ENCODE data around the gene DENND2D.

DENND2D gene

DNA sequence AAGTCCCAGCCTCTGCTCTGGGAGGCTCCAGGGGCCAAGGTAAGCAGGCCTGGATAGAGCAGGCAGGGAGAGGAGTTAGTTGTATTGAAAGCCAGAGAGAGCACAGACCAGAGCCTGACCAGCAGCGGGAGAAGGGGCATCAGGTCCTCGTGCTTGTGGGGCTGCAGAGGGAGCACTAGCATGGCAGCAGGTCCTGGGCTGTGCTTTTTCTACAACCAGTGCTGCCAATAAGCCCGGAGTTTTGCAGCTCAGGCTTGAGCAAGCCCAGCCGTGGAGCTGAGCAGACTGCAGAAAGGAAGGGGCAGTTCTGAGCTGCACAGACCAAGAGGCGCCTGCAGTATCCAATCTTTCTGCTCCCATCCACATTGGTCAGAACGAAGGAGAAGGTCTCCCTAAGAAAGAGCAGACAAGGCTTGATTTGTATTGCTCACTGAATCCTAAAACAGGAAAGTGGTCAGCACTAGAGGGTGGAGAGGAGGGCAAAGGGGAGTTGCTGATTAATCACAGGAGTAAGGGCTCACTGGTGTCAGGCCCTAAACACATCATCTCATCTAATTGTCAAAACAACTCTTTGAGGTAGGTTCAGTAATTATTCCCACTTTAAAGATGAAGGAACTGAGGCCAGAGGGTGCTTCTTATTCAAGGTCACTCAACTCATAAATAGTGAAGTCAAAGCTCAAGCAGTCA lies 2.7 kb downstream of the DENND2D start:
- Histone ChIP-seq H3K4me1 (peaks cover 16% of the 10 kb centered on the region), H3K4me3 (ENCODE audit: low read depth, low read length) (no peak overlapping the region), H3K9me3 (ENCODE audit: control insufficient read depth, low read length) (no peaks in the 10 kb centered on the region), H3K9ac (no peak overlapping the region), H3K4me2 (ENCODE audit: low read length) (no peak overlapping the region), H3K79me2 (no peaks in the 10 kb centered on the region), H3K27me3 (ENCODE audit: control insufficient read depth, insufficient read depth, low read length) (no peaks in the 10 kb centered on the region), H3K36me3 (ENCODE audit: control insufficient read depth, insufficient read depth, low read length) (no peaks in the 10 kb centered on the region), H3K27ac (no peak overlapping the region), H2AFZ (no peak overlapping the region)
- TF ChIP-seq, protein P1, sequence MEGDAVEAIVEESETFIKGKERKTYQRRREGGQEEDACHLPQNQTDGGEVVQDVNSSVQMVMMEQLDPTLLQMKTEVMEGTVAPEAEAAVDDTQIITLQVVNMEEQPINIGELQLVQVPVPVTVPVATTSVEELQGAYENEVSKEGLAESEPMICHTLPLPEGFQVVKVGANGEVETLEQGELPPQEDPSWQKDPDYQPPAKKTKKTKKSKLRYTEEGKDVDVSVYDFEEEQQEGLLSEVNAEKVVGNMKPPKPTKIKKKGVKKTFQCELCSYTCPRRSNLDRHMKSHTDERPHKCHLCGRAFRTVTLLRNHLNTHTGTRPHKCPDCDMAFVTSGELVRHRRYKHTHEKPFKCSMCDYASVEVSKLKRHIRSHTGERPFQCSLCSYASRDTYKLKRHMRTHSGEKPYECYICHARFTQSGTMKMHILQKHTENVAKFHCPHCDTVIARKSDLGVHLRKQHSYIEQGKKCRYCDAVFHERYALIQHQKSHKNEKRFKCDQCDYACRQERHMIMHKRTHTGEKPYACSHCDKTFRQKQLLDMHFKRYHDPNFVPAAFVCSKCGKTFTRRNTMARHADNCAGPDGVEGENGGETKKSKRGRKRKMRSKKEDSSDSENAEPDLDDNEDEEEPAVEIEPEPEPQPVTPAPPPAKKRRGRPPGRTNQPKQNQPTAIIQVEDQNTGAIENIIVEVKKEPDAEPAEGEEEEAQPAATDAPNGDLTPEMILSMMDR (IDR thresholded peaks at IDR 0.05) = peak; percentile 18

DNA sequence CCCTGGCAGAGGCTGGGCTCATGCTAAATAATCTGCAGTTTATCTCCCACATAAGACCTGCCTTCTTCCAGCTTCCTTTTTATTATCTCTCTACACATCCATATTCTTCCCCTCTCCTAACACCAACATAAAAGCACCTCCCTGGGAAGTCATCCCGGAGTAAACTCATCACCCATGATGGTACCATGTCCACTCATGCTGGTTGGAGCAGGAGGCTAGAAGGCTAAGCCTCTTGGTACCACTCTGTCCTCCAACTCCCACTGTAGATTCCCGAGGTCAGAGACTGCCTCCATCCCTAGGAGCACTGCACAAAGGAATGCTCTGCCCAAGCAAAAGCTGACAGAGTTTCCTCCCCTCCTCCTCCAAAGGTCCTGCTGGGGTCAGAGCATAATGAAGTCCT lies 4.2 kb downstream of the DENND2D start:
- no peak overlapping the region for H3K9ac ChIP-seq
- H3K27ac ChIP-seq = no peak overlapping the region
- peaks cover 12% of the 10 kb centered on the region for H3K4me1 ChIP-seq
- H3K27me3 ChIP-seq (ENCODE audit: control insufficient read depth, insufficient read depth, low read length) = no peaks in the 10 kb centered on the region
- H3K4me3 ChIP-seq (ENCODE audit: low read depth, low read length) = no peak overlapping the region
- H3K79me2 ChIP-seq = no peaks in the 10 kb centered on the region
- H3K9me3 ChIP-seq (ENCODE audit: control insufficient read depth, low read length) = no peaks in the 10 kb centered on the region
- no peaks in the 10 kb centered on the region for H3K36me3 ChIP-seq (ENCODE audit: control insufficient read depth, insufficient read depth, low read length)
- H2AFZ ChIP-seq = no peak overlapping the region
- TF ChIP-seq, protein P1 (IDR thresholded peaks at IDR 0.05) = no peak
- no peak overlapping the region for H3K4me2 ChIP-seq (ENCODE audit: low read length)

DNA sequence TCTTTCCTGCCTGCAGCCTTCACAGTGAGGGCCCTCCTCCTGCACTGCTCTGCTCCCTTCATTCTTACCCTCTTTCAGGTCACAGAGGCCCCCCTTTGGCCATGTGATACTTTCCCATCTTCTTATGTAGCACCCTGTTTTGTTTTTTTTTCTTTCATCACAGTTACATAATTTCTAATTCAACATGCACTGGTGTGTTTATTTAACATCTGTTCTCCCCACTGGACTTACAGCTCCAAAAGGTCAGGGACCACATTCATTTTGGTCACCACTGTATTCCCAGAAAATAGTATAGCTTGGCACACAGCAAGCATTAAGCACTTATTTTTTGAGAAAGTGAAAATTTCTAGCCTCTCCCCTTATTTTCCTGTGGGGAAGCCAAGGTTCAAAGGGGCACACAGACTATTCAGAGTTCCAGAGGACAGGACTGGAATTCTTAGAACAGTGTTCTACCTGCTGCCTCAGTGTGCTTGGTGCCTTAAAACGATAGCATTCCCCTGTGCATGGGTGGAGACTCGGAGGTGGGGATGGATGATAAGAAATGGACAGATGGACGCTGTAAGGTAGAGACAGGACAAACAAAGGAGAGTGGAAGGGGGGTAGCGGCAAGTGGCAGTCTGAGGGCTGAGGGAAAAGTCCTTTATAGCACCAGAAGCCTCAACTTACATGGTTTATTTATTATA lies 5.3 kb downstream of the DENND2D start:
- TF ChIP-seq, protein P1 (IDR thresholded peaks at IDR 0.05) = no peak
- Histone ChIP-seq H2AFZ (no peak overlapping the region), H3K36me3 (ENCODE audit: control insufficient read depth, insufficient read depth, low read length) (no peaks in the 10 kb centered on the region), H3K9me3 (ENCODE audit: control insufficient read depth, low read length) (no peaks in the 10 kb centered on the region), H3K9ac (no peak overlapping the region), H3K79me2 (no peaks in the 10 kb centered on the region), H3K27ac (no peak overlapping the region), H3K4me1 (peaks cover 5% of the 10 kb centered on the region), H3K4me3 (ENCODE audit: low read depth, low read length) (no peak overlapping the region), H3K27me3 (ENCODE audit: control insufficient read depth, insufficient read depth, low read length) (no peaks in the 10 kb centered on the region), H3K4me2 (ENCODE audit: low read length) (no peak overlapping the region)

DNA sequence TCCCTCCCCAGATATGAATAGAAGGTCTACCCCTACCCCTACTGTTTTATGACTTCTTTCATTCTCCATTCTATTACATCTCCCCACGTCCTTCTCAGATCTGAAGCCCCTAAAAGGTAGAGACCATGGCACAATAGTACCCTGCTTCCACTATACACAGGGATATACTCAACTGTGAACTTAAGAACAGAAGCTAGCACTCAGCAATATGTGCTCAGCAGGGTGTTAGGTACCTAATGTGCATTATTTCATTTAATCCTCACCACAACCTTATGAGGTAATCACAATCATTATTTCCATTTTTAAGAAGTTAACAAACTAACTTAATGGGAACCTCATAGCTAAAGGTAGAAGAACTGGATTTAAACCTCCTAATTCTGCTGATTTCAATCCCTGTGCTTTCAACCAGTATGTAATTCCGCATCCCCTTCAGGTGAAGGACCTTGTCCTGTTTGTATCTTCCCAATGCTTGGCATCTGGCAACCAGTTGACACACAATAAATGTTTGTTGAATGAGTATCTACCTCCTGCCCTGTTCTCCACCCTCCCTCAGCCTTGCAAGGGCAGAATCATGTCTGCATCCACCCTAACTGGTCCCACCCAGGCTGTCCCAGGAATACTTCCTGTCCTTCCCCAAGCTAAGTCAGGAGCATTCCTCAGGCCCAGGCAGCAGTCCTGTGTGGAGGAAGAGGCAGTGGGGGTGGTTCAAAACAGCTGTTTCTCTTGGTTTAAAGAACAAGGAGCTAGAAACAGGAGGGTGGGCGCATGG lies 6.5 kb downstream of the DENND2D start:
- Histone ChIP-seq H3K27ac (no peak overlapping the region), H3K4me1 (no peaks in the 10 kb centered on the region), H3K9ac (no peak overlapping the region), H3K4me2 (ENCODE audit: low read length) (no peak overlapping the region), H3K4me3 (ENCODE audit: low read depth, low read length) (no peak overlapping the region), H2AFZ (no peak overlapping the region), H3K9me3 (ENCODE audit: control insufficient read depth, low read length) (no peaks in the 10 kb centered on the region), H3K27me3 (ENCODE audit: control insufficient read depth, insufficient read depth, low read length) (no peaks in the 10 kb centered on the region), H3K79me2 (no peaks in the 10 kb centered on the region), H3K36me3 (ENCODE audit: control insufficient read depth, insufficient read depth, low read length) (no peaks in the 10 kb centered on the region)
- TF ChIP-seq, protein P1 (IDR thresholded peaks at IDR 0.05) = no peak

Data from parathyroid adenoma (tissue), 2 donors.